NT2/D1 (cell line): ENCODE measurements around the gene TIMM44.
A peak's percentile ranks its signal among the peaks of the same experiment; 100 is the strongest.

Experiments
- DNase-seq: peaks from one replicate; pipeline ENCODE4 v3.0.0-alpha.2; 2011; ENCODE audit warnings: low read depth, low spot score
- H3K27me3 ChIP-seq: 2 replicates; pipeline ENCODE4 v1.6.0; 2011; ENCODE audit warnings: mild to moderate bottlenecking; ENCODE audit not compliant: insufficient read length, insufficient read depth
- H3K36me3 ChIP-seq: 2 replicates; pipeline ENCODE4 v1.6.1; 2011; ENCODE audit warnings: mild to moderate bottlenecking, low read length, mixed read lengths; ENCODE audit not compliant: insufficient read depth, insufficient read length
- H3K4me1 ChIP-seq: 2 replicates; pipeline ENCODE4 v1.5.1; 2011; ENCODE audit not compliant: insufficient read depth, insufficient read length
- H3K4me3 ChIP-seq: 2 replicates; pipeline ENCODE4 v1.5.1; 2011; ENCODE audit warnings: low read depth; ENCODE audit not compliant: insufficient read length
- H3K9ac ChIP-seq: 2 replicates; pipeline ENCODE4 v1.6.0; 2011; ENCODE audit warnings: low read depth; ENCODE audit not compliant: insufficient read length
- H3K9me3 ChIP-seq: 2 replicates; pipeline ENCODE4 v1.5.1; 2011; ENCODE audit warnings: mild to moderate bottlenecking, low read length; ENCODE audit not compliant: insufficient read depth
- SUZ12 ChIP-seq: IDR thresholded peaks from 2 replicates; pipeline ENCODE4 v1.6.1; 2011; ENCODE audit not compliant: insufficient read length, insufficient read depth; ENCODE audit errors: extremely low read depth
- YY1 ChIP-seq: IDR thresholded peaks from 2 replicates; pipeline ENCODE4 v1.6.1; 2011; ENCODE audit not compliant: insufficient read length, insufficient read depth
- ZNF274 ChIP-seq: IDR thresholded peaks from 2 replicates; pipeline ENCODE4 v1.6.1; 2011; ENCODE audit warnings: mild to moderate bottlenecking, low read depth, low read length

TIMM44 gene

DNA sequence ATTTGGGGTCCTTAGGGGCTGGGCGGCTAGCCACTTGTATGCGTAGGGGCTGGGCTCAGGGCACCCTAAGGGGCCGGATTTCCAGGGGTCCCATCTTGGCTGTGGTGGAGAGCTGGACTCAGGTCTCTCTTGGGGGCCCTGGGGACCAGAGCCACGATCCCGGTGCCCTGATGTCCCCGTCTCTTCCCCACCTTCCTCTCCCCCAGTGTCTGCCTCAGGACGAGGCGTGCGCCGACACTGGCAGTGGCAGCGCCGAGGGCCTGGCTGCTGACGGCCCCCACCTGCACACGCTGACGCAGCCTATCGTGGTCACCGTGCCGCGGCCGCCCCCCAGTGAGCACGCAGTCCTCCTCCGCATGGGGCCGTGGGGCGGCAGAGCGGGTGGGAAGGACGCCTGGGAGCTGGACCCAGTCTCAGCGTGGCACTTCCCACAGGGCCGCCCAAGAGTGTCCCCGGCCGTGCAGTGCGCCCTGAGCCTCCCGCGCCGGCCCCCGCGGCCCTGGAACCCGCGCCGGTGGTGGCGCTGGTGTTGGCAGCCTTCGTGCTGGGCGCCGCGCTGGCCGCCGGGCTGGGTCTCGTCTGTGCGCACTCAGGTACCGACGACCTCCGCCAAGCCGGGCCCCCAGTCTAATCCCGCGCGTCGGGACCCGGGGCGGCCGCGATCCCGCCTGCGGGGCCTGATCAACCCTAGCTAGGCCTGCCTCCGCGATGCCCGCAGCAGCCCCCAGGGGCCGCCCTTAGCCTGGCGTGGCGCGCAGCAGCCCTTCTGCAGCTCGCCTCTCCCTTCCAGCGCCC is 26.0 kb downstream of the TIMM44 start:
- DNase-seq: no peak
- Histone ChIP-seq H3K9ac (peak overlapping the region; percentile 85), H3K36me3 (peaks cover 18% of the 10 kb centered on the region), H3K4me1 (peaks cover 19% of the 10 kb centered on the region), H3K9me3 (peaks cover 4% of the 10 kb centered on the region; the same call in 1 of the 2 replicates), H3K4me3 (peak overlapping the region; percentile 50), H3K27me3 (peaks cover 36% of the 10 kb centered on the region)
- no peak for TF ChIP-seq ZNF274
- TF ChIP-seq SUZ12: no peak
- no peak for TF ChIP-seq YY1

DNA sequence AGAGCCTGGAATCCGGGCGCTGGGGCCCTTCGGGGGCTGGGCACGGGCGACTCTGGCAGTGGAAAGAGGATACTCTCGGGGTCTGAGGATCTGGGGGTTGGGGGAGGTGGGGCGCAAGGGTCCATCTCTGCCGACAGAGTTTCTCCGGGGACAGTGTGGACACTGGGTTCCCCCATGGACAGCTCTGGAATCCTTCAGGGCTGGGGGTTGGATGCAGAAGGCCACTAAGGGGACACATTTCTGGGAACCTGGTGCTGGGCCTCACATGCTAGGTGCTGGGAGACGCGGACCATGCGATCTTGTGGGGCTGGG is 26.6 kb downstream of the TIMM44 start:
- H3K36me3 ChIP-seq: peaks cover 16% of the 10 kb centered on the region
- DNase-seq: no peak
- peaks cover 4% of the 10 kb centered on the region; the same call in 1 of the 2 replicates for H3K9me3 ChIP-seq
- TF ChIP-seq SUZ12: no peak
- no peak for TF ChIP-seq ZNF274
- TF ChIP-seq YY1: no peak
- H3K27me3 ChIP-seq: peaks cover 36% of the 10 kb centered on the region
- peak overlapping the region; percentile 85 for H3K9ac ChIP-seq
- H3K4me1 ChIP-seq: peaks cover 14% of the 10 kb centered on the region
- H3K4me3 ChIP-seq: peak overlapping the region; percentile 50

DNA sequence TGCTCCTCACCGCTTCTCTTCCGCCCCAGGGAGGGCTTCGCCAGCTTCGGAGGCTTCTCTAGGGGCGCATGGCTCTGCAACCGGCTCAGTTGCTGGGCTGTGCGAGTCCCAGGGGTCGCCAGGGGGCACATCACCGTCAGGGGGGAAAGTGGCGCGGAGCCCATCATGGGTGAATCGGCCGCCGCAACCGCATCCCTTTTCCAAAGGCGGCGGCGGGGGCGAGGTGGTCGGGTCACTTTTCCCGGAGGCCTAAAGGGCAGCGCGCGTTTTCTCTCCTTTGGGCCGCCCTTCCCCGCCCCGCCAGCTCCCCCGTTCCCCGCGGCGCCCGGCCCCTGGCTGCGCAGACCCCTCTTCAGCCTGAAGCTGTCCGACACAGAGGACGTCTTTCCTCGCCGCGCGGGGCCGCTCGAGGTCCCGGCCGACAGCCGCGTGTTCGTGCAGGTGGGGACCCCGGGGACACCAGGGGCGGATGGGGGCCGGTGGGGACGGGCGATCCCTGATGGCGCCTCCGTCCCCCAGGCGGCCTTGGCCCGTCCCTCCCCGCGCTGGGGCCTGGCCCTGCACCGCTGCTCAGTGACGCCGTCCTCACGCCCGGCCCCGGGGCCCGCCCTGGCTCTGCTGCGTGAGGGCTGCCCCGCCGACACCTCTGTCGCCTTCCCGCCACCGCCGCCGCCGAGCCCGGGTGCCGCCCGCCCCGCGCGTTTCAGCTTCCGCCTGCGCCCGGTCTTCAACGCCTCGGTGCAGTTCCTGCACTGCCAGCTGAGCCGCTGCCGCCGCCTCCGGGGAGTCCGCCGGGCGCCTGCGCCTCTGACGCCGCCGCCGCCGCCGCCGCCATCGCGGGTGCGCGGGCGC is 27.1 kb downstream of the TIMM44 start:
- peaks cover 9% of the 10 kb centered on the region for H3K4me1 ChIP-seq
- peaks cover 4% of the 10 kb centered on the region; the same call in 1 of the 2 replicates for H3K9me3 ChIP-seq
- no peak for TF ChIP-seq SUZ12
- TF ChIP-seq ZNF274: no peak
- TF ChIP-seq YY1: no peak
- no peak for DNase-seq
- peak overlapping the region; percentile 45 for H3K4me3 ChIP-seq
- peaks cover 36% of the 10 kb centered on the region for H3K27me3 ChIP-seq
- H3K36me3 ChIP-seq: peaks cover 17% of the 10 kb centered on the region
- peak overlapping the region; percentile 85 for H3K9ac ChIP-seq

DNA sequence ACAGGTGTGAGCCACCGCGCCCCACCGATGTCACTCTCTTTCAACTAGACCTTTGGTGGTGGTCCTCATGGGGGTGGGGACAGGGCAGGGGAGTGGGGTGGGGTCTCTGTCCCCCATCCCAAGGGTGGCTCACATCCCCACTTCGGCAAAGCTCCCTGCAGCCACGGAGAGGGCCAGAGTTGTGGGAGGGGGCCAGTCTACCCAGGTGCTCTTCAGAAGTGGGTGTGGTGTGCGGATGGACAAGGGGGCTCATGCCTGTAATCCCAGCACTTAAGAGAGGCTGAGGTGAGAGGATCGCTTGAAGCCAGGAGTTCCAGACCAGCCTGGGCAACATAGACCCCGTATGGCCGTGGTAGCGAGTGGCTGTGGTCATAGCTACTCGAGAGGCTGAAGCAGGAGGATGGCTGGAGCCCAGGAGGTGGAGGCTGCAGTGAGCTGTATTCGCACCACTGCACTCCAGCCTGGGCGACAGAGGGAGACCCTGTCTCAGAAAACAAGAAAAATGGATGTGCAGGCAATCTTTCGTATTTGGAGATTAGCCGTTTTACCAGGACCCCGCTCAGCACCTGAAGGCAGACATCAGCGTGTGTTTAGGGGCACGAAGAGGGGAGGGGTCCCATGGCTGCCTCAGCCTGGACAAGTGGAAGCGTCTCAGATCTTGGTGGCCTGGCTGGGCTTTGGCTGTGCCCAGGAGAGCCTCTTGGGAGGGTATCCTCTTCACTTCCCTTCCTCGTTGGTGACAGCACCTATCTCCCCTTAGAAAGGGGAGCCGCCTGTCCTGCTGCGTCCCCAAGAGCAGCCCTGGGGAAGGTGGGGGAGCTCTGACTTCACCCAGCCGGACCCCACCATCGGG is 28.0 kb downstream of the TIMM44 start:
- no peak for DNase-seq
- no peak for TF ChIP-seq YY1
- peaks cover 7% of the 10 kb centered on the region for H3K4me1 ChIP-seq
- H3K4me3 ChIP-seq: peak overlapping the region; percentile 45
- peaks cover 36% of the 10 kb centered on the region for H3K27me3 ChIP-seq
- peak overlapping the region; percentile 85 for H3K9ac ChIP-seq
- H3K9me3 ChIP-seq: peaks cover 4% of the 10 kb centered on the region; the same call in 1 of the 2 replicates
- H3K36me3 ChIP-seq: peaks cover 24% of the 10 kb centered on the region

DNA sequence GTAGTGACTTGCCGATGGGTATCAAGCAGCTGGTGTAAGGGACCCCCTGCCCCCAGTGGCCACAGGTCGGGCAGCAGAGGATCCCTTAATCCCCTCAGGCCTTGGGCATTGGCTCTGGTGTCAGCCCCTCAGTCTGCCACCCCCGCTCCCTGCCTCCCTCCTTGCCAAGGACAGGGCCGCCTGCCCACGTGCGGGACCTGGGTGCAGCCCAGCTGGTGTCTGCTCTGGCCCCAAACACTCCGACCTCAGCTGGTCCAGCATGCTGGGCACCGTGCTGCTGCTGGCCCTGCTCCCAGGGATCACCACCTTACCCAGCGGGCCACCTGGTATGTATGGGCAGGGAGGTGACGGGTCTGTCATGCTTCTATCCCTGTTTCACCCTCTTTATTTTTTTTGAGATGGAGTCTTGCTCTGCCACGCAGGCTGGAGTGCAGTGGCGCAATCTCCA is 28.8 kb downstream of the TIMM44 start, which contains the start of gene TGFBR3L:
TGFBR3L (plus strand) TSS at position 233 of the 448 bp plus-strand sequence.
- no peak for TF ChIP-seq SUZ12
- TF ChIP-seq ZNF274: no peak
- TF ChIP-seq YY1: no peak
- peaks cover 36% of the 10 kb centered on the region for H3K27me3 ChIP-seq
- H3K36me3 ChIP-seq: peaks cover 32% of the 10 kb centered on the region
- no peak for DNase-seq
- peaks cover 4% of the 10 kb centered on the region; the same call in 1 of the 2 replicates for H3K9me3 ChIP-seq
- peak within 1 kb of the TSS; percentile 85 for H3K9ac ChIP-seq
- H3K4me1 ChIP-seq: peaks cover 7% of the 10 kb centered on the region
- H3K4me3 ChIP-seq: peak within 1 kb of the TSS; percentile 45

DNA sequence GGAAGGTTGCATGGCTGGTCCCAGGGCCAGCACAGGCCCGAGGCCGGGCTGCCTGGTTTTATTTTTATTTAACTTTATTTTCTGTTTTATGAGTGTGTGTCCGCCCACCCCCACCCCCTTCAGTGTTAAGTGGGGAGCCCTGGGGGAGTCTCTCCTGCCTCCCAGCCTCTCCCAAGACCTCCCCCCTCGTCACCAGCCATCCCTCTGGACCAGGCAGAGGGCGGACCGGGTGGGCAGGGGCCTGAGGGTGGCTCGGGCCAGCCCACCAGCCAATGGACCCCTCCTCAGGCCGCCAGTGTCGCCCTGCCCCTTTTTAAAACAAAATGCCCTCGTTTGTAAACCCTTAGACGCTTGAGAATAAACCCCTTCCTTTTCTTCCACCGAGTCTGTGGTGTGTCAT is 29.4 kb downstream of the TIMM44 start:
- DNase-seq: no peak
- H3K9me3 ChIP-seq: peaks cover 4% of the 10 kb centered on the region; the same call in 1 of the 2 replicates
- no peak overlapping the region for H3K9ac ChIP-seq
- TF ChIP-seq SUZ12 (no peak), ZNF274 (no peak), YY1 (no peak)
- H3K27me3 ChIP-seq: peaks cover 36% of the 10 kb centered on the region
- peaks cover 35% of the 10 kb centered on the region for H3K36me3 ChIP-seq
- H3K4me1 ChIP-seq: peaks cover 7% of the 10 kb centered on the region
- no peak overlapping the region for H3K4me3 ChIP-seq
